PC-3 (cell line): Measurements from ENCODE around the gene DLK1.

ENCODE experiments used
- CTCF ChIP-seq: fragments of 300-600 bp; sonication (generic); conservative IDR thresholded peaks from 2 replicates; pipeline ENCODE4 v1.5.1; 2017; ENCODE audit warnings: antibody characterized with exemption, low read depth, mild to moderate bottlenecking, low read length
- EZH2 ChIP-seq: fragments of 300-600 bp; sonication (generic); IDR thresholded peaks from one replicate; pipeline ENCODE4 v1.6.1; 2017; ENCODE audit warnings: antibody characterized with exemption, mild to moderate bottlenecking, low read length; ENCODE audit not compliant: unreplicated experiment
- EZH2phosphoT487 ChIP-seq: fragments of 300-600 bp; sonication (generic); IDR thresholded peaks from 2 replicates; pipeline ENCODE4 v1.6.1; 2018; ENCODE audit warnings: mild to moderate bottlenecking, antibody characterized with exemption, low read length, borderline replicate concordance

GRCh38 chr14:100713705-100714104, 13.0 kb upstream of the DLK1 start:
- no peak for TF ChIP-seq CTCF
- no peak for TF ChIP-seq EZH2
- TF ChIP-seq EZH2phosphoT487, result no peak
